HepG2 (cell line): Measurements from ENCODE around the gene OPTN. TPM values are rescaled to one million over a fixed set of nuclear protein-coding genes. Genes with fewer than 3 reads are reported as not detected.

Source experiments
- ELK4 ChIP-seq: sonication (generic); formaldehyde crosslinking; IDR thresholded peaks from 2 replicates; pipeline ENCODE4 v1.9.0; 2021; ENCODE audit warnings: missing genetic modification reagents, borderline replicate concordance
- KDM5A ChIP-seq: fragments of 200-600 bp; sonication (generic); IDR thresholded peaks from 2 replicates; pipeline ENCODE4 v1.7.0; 2018; ENCODE audit warnings: antibody characterized with exemption, mild to moderate bottlenecking, low read length, borderline replicate concordance
- NR2F1 ChIP-seq, 2 experiments: fragments of 450-650 bp in 1 of 2; formaldehyde crosslinking in 1 of 2; IDR thresholded peaks; 2 replicates each; pipeline versions ENCODE4 v1.5.0 to v1.6.1; 2016 to 2020; ENCODE audit warnings: mild to moderate bottlenecking in 1 of 2, missing compliant biosample characterization in 1 of 2, missing genetic modification reagents in 1 of 2, moderate library complexity in 1 of 2
- PPARG ChIP-seq: conservative IDR thresholded peaks from 2 replicates; pipeline ENCODE4 v1.6.1; 2016; ENCODE audit warnings: missing biosample characterization, missing genetic modification reagents
- RFXANK ChIP-seq: IDR thresholded peaks from 2 replicates; pipeline ENCODE4 v1.6.1; 2016
- SMARCE1 ChIP-seq: fragments of 450-650 bp; IDR thresholded peaks from 2 replicates; pipeline ENCODE4 v1.6.1; 2017; ENCODE audit warnings: borderline replicate concordance
- TEAD2 ChIP-seq: sonication (generic); formaldehyde crosslinking; IDR thresholded peaks from 2 replicates; pipeline ENCODE4 v1.9.0; 2021; ENCODE audit warnings: missing genetic modification reagents
- THAP8 ChIP-seq: sonication (generic); formaldehyde crosslinking; IDR thresholded peaks from 2 replicates; pipeline ENCODE4 v1.5.1; 2020; ENCODE audit warnings: missing genetic modification reagents, mild to moderate bottlenecking, borderline replicate concordance
- ZFP91 ChIP-seq: sonication (generic); formaldehyde crosslinking; IDR thresholded peaks from 2 replicates; pipeline ENCODE4 v1.9.0; 2022; ENCODE audit warnings: missing genetic modification reagents, mild to moderate bottlenecking, borderline replicate concordance
- ZMYM3 ChIP-seq: sonication (generic); formaldehyde crosslinking; IDR thresholded peaks from 2 replicates; pipeline ENCODE4 v1.5.1; 2020; ENCODE audit warnings: mild to moderate bottlenecking, missing genetic modification reagents
- ZNF235 ChIP-seq: sonication (generic); formaldehyde crosslinking; IDR thresholded peaks from 2 replicates; pipeline ENCODE4 v1.8.1; 2023; ENCODE audit warnings: mild to moderate bottlenecking, missing genetic modification reagents, borderline replicate concordance
- ZNF326 ChIP-seq: sonication (generic); formaldehyde crosslinking; IDR thresholded peaks from 2 replicates; pipeline ENCODE4 v1.4.0; 2020; ENCODE audit warnings: missing genetic modification reagents, borderline replicate concordance
- ZNF33B ChIP-seq: sonication (generic); formaldehyde crosslinking; IDR thresholded peaks from 2 replicates; pipeline ENCODE4 v1.5.1; 2020; ENCODE audit warnings: mild to moderate bottlenecking, missing genetic modification reagents
- ZNF510 ChIP-seq: sonication (generic); formaldehyde crosslinking; IDR thresholded peaks from 2 replicates; pipeline ENCODE4 v1.4.0; 2020; ENCODE audit warnings: low read depth, mild to moderate bottlenecking, missing genetic modification reagents
- ZNF678 ChIP-seq: sonication (generic); formaldehyde crosslinking; IDR thresholded peaks from 2 replicates; pipeline ENCODE4 v1.4.0; 2020; ENCODE audit warnings: mild to moderate bottlenecking, missing genetic modification reagents
- polyA plus RNA-seq, 8 experiments: library from polyadenylated mRNA; depleted of rRNA in 3 of 8; stranded (reverse) in 7 of 8; unstranded in 1 of 8; fragments of >200 nt; fragmentation: Illumina TruSeq in 4 of 8; extraction: Trizol in 4 of 8; gene quantifications; 2 replicates each; pipeline versions ENCODE4 v1.2.1 to v1.2.3, GENCODE V29; 2011 to 2016; ENCODE audit warnings: low read depth in 4 of 8, missing spikeins in 1 of 8, mixed read lengths in 1 of 8; ENCODE audit not compliant: insufficient read depth in 1 of 8
- total RNA-seq, 5 experiments: library from RNA; depleted of rRNA; stranded (reverse); fragments of >200 nt; fragmentation: Illumina TruSeq; extraction: Trizol; gene quantifications; 2 replicates each; pipeline ENCODE4 v1.2.3, GENCODE V29; 2016; ENCODE audit warnings: low read depth in 1 of 5
- TF ChIP-seq, protein P1 (sequence below): sonication (generic); formaldehyde crosslinking; IDR thresholded peaks from 2 replicates; pipeline ENCODE4 v1.8.1; 2023; ENCODE audit warnings: missing genetic modification reagents, inconsistent platforms, borderline replicate concordance
- TF ChIP-seq, protein P2 (sequence below): sonication (generic); formaldehyde crosslinking; IDR thresholded peaks from 2 replicates; pipeline ENCODE4 v1.9.0; 2021; ENCODE audit warnings: mild to moderate bottlenecking, missing genetic modification reagents

The OPTN gene
- total and polyA plus RNA-seq, 2 of the 13 experiments (the other 11 are each of a cell fraction or from before 2014, with no cell fraction given), result 13.4 to 46.6 TPM

GRCh38 chr10:13160934-13161856 is 61.2 kb downstream of the OPTN start, which contains the start of gene MCM10 (continued):
- TF ChIP-seq ZFP91 (peak; percentile 83; the same call in 1 of the 2 replicates), RFXANK (CRISPR knock-in tag) (peak; percentile 83; the same call in 1 of the 2 replicates), ZNF678 (CRISPR knock-in tag) (no peak), TEAD2 (CRISPR knock-in tag) (no peak), KDM5A (peak; percentile 63; the same call in 1 of the 2 replicates), ZNF33B (CRISPR knock-in tag) (no peak), ZNF326 (no peak), ZMYM3 (0 out of 2 replicates have a peak, but pooled peaks have one; percentile 25), ELK4 (CRISPR knock-in tag) (no peak), NR2F1 (CRISPR knock-in tag; IDR thresholded peaks at IDR 0.05) (no peak), SMARCE1 (no peak), THAP8 (CRISPR knock-in tag) (no peak), ZNF510 (CRISPR knock-in tag) (no peak), PPARG (CRISPR knock-in tag) (no peak), ZNF235 (no peak)
- TF ChIP-seq, protein P1, sequence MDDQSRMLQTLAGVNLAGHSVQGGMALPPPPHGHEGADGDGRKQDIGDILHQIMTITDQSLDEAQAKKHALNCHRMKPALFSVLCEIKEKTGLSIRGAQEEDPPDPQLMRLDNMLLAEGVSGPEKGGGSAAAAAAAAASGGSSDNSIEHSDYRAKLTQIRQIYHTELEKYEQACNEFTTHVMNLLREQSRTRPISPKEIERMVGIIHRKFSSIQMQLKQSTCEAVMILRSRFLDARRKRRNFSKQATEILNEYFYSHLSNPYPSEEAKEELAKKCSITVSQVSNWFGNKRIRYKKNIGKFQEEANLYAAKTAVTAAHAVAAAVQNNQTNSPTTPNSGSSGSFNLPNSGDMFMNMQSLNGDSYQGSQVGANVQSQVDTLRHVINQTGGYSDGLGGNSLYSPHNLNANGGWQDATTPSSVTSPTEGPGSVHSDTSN (CRISPR knock-in tag), result 0 out of 2 replicates have a peak, but pooled peaks have one; percentile 28
- TF ChIP-seq, protein P2, sequence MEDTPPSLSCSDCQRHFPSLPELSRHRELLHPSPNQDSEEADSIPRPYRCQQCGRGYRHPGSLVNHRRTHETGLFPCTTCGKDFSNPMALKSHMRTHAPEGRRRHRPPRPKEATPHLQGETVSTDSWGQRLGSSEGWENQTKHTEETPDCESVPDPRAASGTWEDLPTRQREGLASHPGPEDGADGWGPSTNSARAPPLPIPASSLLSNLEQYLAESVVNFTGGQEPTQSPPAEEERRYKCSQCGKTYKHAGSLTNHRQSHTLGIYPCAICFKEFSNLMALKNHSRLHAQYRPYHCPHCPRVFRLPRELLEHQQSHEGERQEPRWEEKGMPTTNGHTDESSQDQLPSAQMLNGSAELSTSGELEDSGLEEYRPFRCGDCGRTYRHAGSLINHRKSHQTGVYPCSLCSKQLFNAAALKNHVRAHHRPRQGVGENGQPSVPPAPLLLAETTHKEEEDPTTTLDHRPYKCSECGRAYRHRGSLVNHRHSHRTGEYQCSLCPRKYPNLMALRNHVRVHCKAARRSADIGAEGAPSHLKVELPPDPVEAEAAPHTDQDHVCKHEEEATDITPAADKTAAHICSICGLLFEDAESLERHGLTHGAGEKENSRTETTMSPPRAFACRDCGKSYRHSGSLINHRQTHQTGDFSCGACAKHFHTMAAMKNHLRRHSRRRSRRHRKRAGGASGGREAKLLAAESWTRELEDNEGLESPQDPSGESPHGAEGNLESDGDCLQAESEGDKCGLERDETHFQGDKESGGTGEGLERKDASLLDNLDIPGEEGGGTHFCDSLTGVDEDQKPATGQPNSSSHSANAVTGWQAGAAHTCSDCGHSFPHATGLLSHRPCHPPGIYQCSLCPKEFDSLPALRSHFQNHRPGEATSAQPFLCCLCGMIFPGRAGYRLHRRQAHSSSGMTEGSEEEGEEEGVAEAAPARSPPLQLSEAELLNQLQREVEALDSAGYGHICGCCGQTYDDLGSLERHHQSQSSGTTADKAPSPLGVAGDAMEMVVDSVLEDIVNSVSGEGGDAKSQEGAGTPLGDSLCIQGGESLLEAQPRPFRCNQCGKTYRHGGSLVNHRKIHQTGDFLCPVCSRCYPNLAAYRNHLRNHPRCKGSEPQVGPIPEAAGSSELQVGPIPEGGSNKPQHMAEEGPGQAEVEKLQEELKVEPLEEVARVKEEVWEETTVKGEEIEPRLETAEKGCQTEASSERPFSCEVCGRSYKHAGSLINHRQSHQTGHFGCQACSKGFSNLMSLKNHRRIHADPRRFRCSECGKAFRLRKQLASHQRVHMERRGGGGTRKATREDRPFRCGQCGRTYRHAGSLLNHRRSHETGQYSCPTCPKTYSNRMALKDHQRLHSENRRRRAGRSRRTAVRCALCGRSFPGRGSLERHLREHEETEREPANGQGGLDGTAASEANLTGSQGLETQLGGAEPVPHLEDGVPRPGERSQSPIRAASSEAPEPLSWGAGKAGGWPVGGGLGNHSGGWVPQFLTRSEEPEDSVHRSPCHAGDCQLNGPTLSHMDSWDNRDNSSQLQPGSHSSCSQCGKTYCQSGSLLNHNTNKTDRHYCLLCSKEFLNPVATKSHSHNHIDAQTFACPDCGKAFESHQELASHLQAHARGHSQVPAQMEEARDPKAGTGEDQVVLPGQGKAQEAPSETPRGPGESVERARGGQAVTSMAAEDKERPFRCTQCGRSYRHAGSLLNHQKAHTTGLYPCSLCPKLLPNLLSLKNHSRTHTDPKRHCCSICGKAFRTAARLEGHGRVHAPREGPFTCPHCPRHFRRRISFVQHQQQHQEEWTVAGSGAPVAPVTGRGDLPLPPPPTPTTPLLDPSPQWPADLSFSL, result no peak
